ENCODE results near the gene RFPL4AL1. TPM values are rescaled to one million over a fixed set of nuclear protein-coding genes. Genes with fewer than 3 reads are reported as not detected.
A peak's percentile ranks its signal among the peaks of the same experiment; 100 is the strongest.

Gene RFPL4AL1
- total and polyA plus RNA-seq, 10 of the 15 experiments (the other 5 are each of a cell fraction or from before 2014, with no cell fraction given) = not detected

- in situ Hi-C loops (cut with MboI) (no loop called here), intact Hi-C loops (cut with micrococcal nuclease; ENCODE audit: unreplicated experiment) (no loop called here)
- ChIA-PET RAD21 (ENCODE audit: unreplicated experiment) (interaction anchor here (1.2 kb wide), 1 partner anchor 10 kb away, joined by 4 read pairs; no protein-coding TSS in a partner anchor), CTCF (no interaction called here), POLR2A (no interaction called here), SMC1A (ENCODE audit: uncharacterized antibody, unreplicated experiment) (no interaction called here)
- no peak overlapping the region for H2AFZ ChIP-seq (ENCODE audit: control insufficient read depth, low read depth, low read length)
- no TSS peak for BruUV-seq (replicated peaks)
- WGBS (ENCODE audit: insufficient coverage, insufficient replicate concordance, low lambda C conversion rate, missing lambda C conversion rate) = 0% methylated on average over 3 of the region's 3 CpGs
- no peak for TF ChIP-seq IRF4 (IDR thresholded peaks at IDR 0.05; ENCODE audit: low read depth, low read length)
- TF ChIP-seq MTA3 (IDR thresholded peaks at IDR 0.05; ENCODE audit: borderline replicate concordance, low read length) = no peak
- no peak for TF ChIP-seq BCL11A (IDR thresholded peaks at IDR 0.05; ENCODE audit: low read depth, low read length)
- TF ChIP-seq BMI1 (IDR thresholded peaks at IDR 0.05; ENCODE audit: borderline replicate concordance) = no peak
- TF ChIP-seq HDAC2 (IDR thresholded peaks at IDR 0.05) = no peak
- TF ChIP-seq SREBF2 (IDR thresholded peaks at IDR 0.05; ENCODE audit: low read length) = no peak
- TF ChIP-seq, protein P1, sequence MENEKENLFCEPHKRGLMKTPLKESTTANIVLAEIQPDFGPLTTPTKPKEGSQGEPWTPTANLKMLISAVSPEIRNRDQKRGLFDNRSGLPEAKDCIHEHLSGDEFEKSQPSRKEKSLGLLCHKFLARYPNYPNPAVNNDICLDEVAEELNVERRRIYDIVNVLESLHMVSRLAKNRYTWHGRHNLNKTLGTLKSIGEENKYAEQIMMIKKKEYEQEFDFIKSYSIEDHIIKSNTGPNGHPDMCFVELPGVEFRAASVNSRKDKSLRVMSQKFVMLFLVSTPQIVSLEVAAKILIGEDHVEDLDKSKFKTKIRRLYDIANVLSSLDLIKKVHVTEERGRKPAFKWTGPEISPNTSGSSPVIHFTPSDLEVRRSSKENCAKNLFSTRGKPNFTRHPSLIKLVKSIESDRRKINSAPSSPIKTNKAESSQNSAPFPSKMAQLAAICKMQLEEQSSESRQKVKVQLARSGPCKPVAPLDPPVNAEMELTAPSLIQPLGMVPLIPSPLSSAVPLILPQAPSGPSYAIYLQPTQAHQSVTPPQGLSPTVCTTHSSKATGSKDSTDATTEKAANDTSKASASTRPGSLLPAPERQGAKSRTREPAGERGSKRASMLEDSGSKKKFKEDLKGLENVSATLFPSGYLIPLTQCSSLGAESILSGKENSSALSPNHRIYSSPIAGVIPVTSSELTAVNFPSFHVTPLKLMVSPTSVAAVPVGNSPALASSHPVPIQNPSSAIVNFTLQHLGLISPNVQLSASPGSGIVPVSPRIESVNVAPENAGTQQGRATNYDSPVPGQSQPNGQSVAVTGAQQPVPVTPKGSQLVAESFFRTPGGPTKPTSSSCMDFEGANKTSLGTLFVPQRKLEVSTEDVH (IDR thresholded peaks at IDR 0.05; ENCODE audit: low read depth, partially characterized antibody) = no peak
- no peak for TF ChIP-seq RBBP5 (conservative IDR thresholded peaks at IDR 0.05)
- no peak for TF ChIP-seq E2F4 (IDR thresholded peaks at IDR 0.05; ENCODE audit: low read depth, low read length)
- no peak for TF ChIP-seq TARDBP (IDR thresholded peaks at IDR 0.05; ENCODE audit: borderline replicate concordance)
- TF ChIP-seq NFYA (IDR thresholded peaks at IDR 0.05; ENCODE audit: borderline replicate concordance, low read depth, low read length) = no peak
- no peak for TF ChIP-seq WRNIP1 (IDR thresholded peaks at IDR 0.05; ENCODE audit: borderline replicate concordance, low read depth, low read length)
- no peak for TF ChIP-seq MXI1 (IDR thresholded peaks at IDR 0.05; ENCODE audit: low read depth, low read length)
- H3K4me1 ChIP-seq (ENCODE audit: control insufficient read depth, insufficient read depth, low read length) = peaks cover 22% of the 10 kb centered on the region
- no peaks in the 10 kb centered on the region for H3K79me2 ChIP-seq (ENCODE audit: control insufficient read depth, insufficient read depth, low read length)
- ATAC-seq (no peak), DNase-seq (ENCODE audit: low read depth, low spot score) (no peak), FAIRE-seq (no peak)
- H3K4me3 ChIP-seq = no peak overlapping the region
- peak overlapping the region; percentile 48; the same call in 1 of the 2 replicates for H3K27ac ChIP-seq (ENCODE audit: control insufficient read depth, insufficient read depth)
- no peaks in the 10 kb centered on the region for H3K27me3 ChIP-seq (replicated peaks in 1 of 2; ENCODE audit: control insufficient read depth in 2 of 2, insufficient read depth in 2 of 2, low read length in 1 of 2)
- H3K9ac ChIP-seq (ENCODE audit: control insufficient read depth, insufficient read depth, low read length) = no peak overlapping the region
- H3K9me3 ChIP-seq (replicated peaks; ENCODE audit: control insufficient read depth, insufficient read depth, low read length) = no peaks in the 10 kb centered on the region
- no peaks in the 10 kb centered on the region for H4K20me1 ChIP-seq (ENCODE audit: control insufficient read depth, insufficient read depth)
- H3K36me3 ChIP-seq (ENCODE audit: control insufficient read depth in 2 of 2, insufficient read depth in 2 of 2, low read length in 1 of 2) = no peaks in the 10 kb centered on the region
- H3K4me2 ChIP-seq (ENCODE audit: control insufficient read depth, insufficient read depth) = peak overlapping the region; percentile 89
Observed at GRCh38 chr19:55820037-55820436, 51.1 kb downstream of the RFPL4AL1 start.

Other genes with a start within 250 kb of the RFPL4AL1 start
Only the 7 nearest of the 19 such genes appear.
- gene CCDC106, start 120.9 kb upstream of the RFPL4AL1 start, total RNA-seq (2014; rRNA removed) = 19.2 and 22.5 TPM in 2 replicates
- 11.9 and 12.7 TPM in 2 replicates for gene CCDC106, start 120.9 kb upstream of the RFPL4AL1 start, total RNA-seq (2014; rRNA removed; fragmentation: Illumina TruSeq; extraction: Trizol)
- 33.1 and 34.2 TPM in 2 replicates for gene CCDC106, start 120.9 kb upstream of the RFPL4AL1 start, total RNA-seq (2021)
- 7.8 and 16.4 TPM in 2 replicates for gene CCDC106, start 120.9 kb upstream of the RFPL4AL1 start, polyA plus RNA-seq (2011; rRNA removed)
- gene CCDC106, start 120.9 kb upstream of the RFPL4AL1 start, polyA plus RNA-seq (2014; fragmentation: Illumina TruSeq; extraction: Trizol) = 7.7 and 19.2 TPM in 2 replicates
- gene CCDC106, start 120.9 kb upstream of the RFPL4AL1 start, polyA plus RNA-seq (2014; fragmentation: Nextera tagmentation; extraction: Ambion mirVana) = under 1 TPM; 0.04 to 0.14 TPM
- gene CCDC106, start 120.9 kb upstream of the RFPL4AL1 start, polyA plus RNA-seq (2014; rRNA removed) = 35.9 and 39.9 TPM in 2 replicates
- gene CCDC106, start 120.9 kb upstream of the RFPL4AL1 start, polyA plus RNA-seq (2016; fragmentation: Nextera tagmentation; extraction: Ambion mirVana) = 10 to 100 TPM; 20.4 to 25.7 TPM
- 204 and 228 TPM in 2 replicates for gene U2AF2, start 114.1 kb upstream of the RFPL4AL1 start, total RNA-seq (2014; rRNA removed)
- gene U2AF2, start 114.1 kb upstream of the RFPL4AL1 start, total RNA-seq (2014; rRNA removed; fragmentation: Illumina TruSeq; extraction: Trizol) = 112 and 121 TPM in 2 replicates
- 308 and 338 TPM in 2 replicates for gene U2AF2, start 114.1 kb upstream of the RFPL4AL1 start, total RNA-seq (2021)
- 54.9 and 140 TPM in 2 replicates for gene U2AF2, start 114.1 kb upstream of the RFPL4AL1 start, polyA plus RNA-seq (2011; rRNA removed)
- gene U2AF2, start 114.1 kb upstream of the RFPL4AL1 start, polyA plus RNA-seq (2014; fragmentation: Illumina TruSeq; extraction: Trizol) = 50.9 and 141 TPM in 2 replicates
- 1 to 10 TPM; 3.0 to 8.3 TPM for gene U2AF2, start 114.1 kb upstream of the RFPL4AL1 start, polyA plus RNA-seq (2014; fragmentation: Nextera tagmentation; extraction: Ambion mirVana)
- 284 and 360 TPM in 2 replicates for gene U2AF2, start 114.1 kb upstream of the RFPL4AL1 start, polyA plus RNA-seq (2014; rRNA removed)
- 10 to 100 TPM; 46.2 to 48.9 TPM for gene U2AF2, start 114.1 kb upstream of the RFPL4AL1 start, polyA plus RNA-seq (2016; fragmentation: Nextera tagmentation; extraction: Ambion mirVana)
- gene EPN1, start 93.9 kb upstream of the RFPL4AL1 start, total RNA-seq (2014; rRNA removed) = 7.7 and 12.0 TPM in 2 replicates
- 4.7 and 6.2 TPM in 2 replicates for gene EPN1, start 93.9 kb upstream of the RFPL4AL1 start, total RNA-seq (2014; rRNA removed; fragmentation: Illumina TruSeq; extraction: Trizol)
- 79.8 and 88.5 TPM in 2 replicates for gene EPN1, start 93.9 kb upstream of the RFPL4AL1 start, total RNA-seq (2021)
- 3.4 and 9.3 TPM in 2 replicates for gene EPN1, start 93.9 kb upstream of the RFPL4AL1 start, polyA plus RNA-seq (2011; rRNA removed)
- gene EPN1, start 93.9 kb upstream of the RFPL4AL1 start, polyA plus RNA-seq (2014; fragmentation: Illumina TruSeq; extraction: Trizol) = 2.0 and 6.8 TPM in 2 replicates
- under 1 TPM; 0.11 to 0.16 TPM for gene EPN1, start 93.9 kb upstream of the RFPL4AL1 start, polyA plus RNA-seq (2014; fragmentation: Nextera tagmentation; extraction: Ambion mirVana)
- gene EPN1, start 93.9 kb upstream of the RFPL4AL1 start, polyA plus RNA-seq (2014; rRNA removed) = 36.9 and 47.0 TPM in 2 replicates
- 10 to 100 TPM; 21.8 to 22.1 TPM for gene EPN1, start 93.9 kb upstream of the RFPL4AL1 start, polyA plus RNA-seq (2016; fragmentation: Nextera tagmentation; extraction: Ambion mirVana)
- gene NLRP9, start 30.7 kb upstream of the RFPL4AL1 start, total RNA-seq (2014; rRNA removed) = not detected in 2 replicates
- gene NLRP9, start 30.7 kb upstream of the RFPL4AL1 start, total RNA-seq (2014; rRNA removed; fragmentation: Illumina TruSeq; extraction: Trizol) = not detected in 2 replicates
- gene NLRP9, start 30.7 kb upstream of the RFPL4AL1 start, total RNA-seq (2021) = not detected in 2 replicates
- not detected in 2 replicates for gene NLRP9, start 30.7 kb upstream of the RFPL4AL1 start, polyA plus RNA-seq (2011; rRNA removed)
- not detected in 2 replicates for gene NLRP9, start 30.7 kb upstream of the RFPL4AL1 start, polyA plus RNA-seq (2014; fragmentation: Illumina TruSeq; extraction: Trizol)
- gene NLRP9, start 30.7 kb upstream of the RFPL4AL1 start, polyA plus RNA-seq (2014; fragmentation: Nextera tagmentation; extraction: Ambion mirVana) = not detected
- 0.01 TPM in 1 of 2 replicates, not detected in the other for gene NLRP9, start 30.7 kb upstream of the RFPL4AL1 start, polyA plus RNA-seq (2014; rRNA removed)
- gene NLRP9, start 30.7 kb upstream of the RFPL4AL1 start, polyA plus RNA-seq (2016; fragmentation: Nextera tagmentation; extraction: Ambion mirVana) = not detected
- 0.22 TPM in 1 of 2 replicates, not detected in the other for gene RFPL4A, start 10.0 kb upstream of the RFPL4AL1 start, total RNA-seq (2014; rRNA removed)
- not detected in 2 replicates for gene RFPL4A, start 10.0 kb upstream of the RFPL4AL1 start, total RNA-seq (2014; rRNA removed; fragmentation: Illumina TruSeq; extraction: Trizol)
- not detected in 2 replicates for gene RFPL4A, start 10.0 kb upstream of the RFPL4AL1 start, total RNA-seq (2021)
- gene RFPL4A, start 10.0 kb upstream of the RFPL4AL1 start, polyA plus RNA-seq (2011; rRNA removed) = 0.19 TPM in 1 of 2 replicates, not detected in the other
- not detected in 2 replicates for gene RFPL4A, start 10.0 kb upstream of the RFPL4AL1 start, polyA plus RNA-seq (2014; fragmentation: Illumina TruSeq; extraction: Trizol)
- under 1 TPM in 1 of 2 experiments, not detected in 1; 0.18 TPM for gene RFPL4A, start 10.0 kb upstream of the RFPL4AL1 start, polyA plus RNA-seq (2014; fragmentation: Nextera tagmentation; extraction: Ambion mirVana)
- gene RFPL4A, start 10.0 kb upstream of the RFPL4AL1 start, polyA plus RNA-seq (2014; rRNA removed) = not detected in 2 replicates
- gene RFPL4A, start 10.0 kb upstream of the RFPL4AL1 start, polyA plus RNA-seq (2016; fragmentation: Nextera tagmentation; extraction: Ambion mirVana) = not detected
- 0.05 TPM in 1 of 2 replicates, not detected in the other for gene NLRP11, start 62.9 kb downstream of the RFPL4AL1 start, total RNA-seq (2014; rRNA removed)
- 0.05 TPM in 1 of 2 replicates, not detected in the other for gene NLRP11, start 62.9 kb downstream of the RFPL4AL1 start, total RNA-seq (2014; rRNA removed; fragmentation: Illumina TruSeq; extraction: Trizol)
- gene NLRP11, start 62.9 kb downstream of the RFPL4AL1 start, total RNA-seq (2021) = 0.05 TPM in 1 of 2 replicates, not detected in the other
- 16.2 and 18.1 TPM in 2 replicates for gene NLRP11, start 62.9 kb downstream of the RFPL4AL1 start, polyA plus RNA-seq (2011; rRNA removed)
- gene NLRP11, start 62.9 kb downstream of the RFPL4AL1 start, polyA plus RNA-seq (2014; fragmentation: Illumina TruSeq; extraction: Trizol) = 0.06 TPM in 2 replicates
- under 1 TPM; 0.02 to 0.13 TPM for gene NLRP11, start 62.9 kb downstream of the RFPL4AL1 start, polyA plus RNA-seq (2014; fragmentation: Nextera tagmentation; extraction: Ambion mirVana)
- gene NLRP11, start 62.9 kb downstream of the RFPL4AL1 start, polyA plus RNA-seq (2014; rRNA removed) = not detected in 2 replicates
- under 1 TPM in 1 of 2 experiments, not detected in 1; 0.09 TPM for gene NLRP11, start 62.9 kb downstream of the RFPL4AL1 start, polyA plus RNA-seq (2016; fragmentation: Nextera tagmentation; extraction: Ambion mirVana)
- 0.05 TPM in 1 of 2 replicates, not detected in the other for gene NLRP4, start 67.4 kb downstream of the RFPL4AL1 start, total RNA-seq (2014; rRNA removed)
- 0.09 TPM in 1 of 2 replicates, not detected in the other for gene NLRP4, start 67.4 kb downstream of the RFPL4AL1 start, total RNA-seq (2014; rRNA removed; fragmentation: Illumina TruSeq; extraction: Trizol)
- not detected in 2 replicates for gene NLRP4, start 67.4 kb downstream of the RFPL4AL1 start, total RNA-seq (2021)
- gene NLRP4, start 67.4 kb downstream of the RFPL4AL1 start, polyA plus RNA-seq (2011; rRNA removed) = 9.6 and 9.8 TPM in 2 replicates
- gene NLRP4, start 67.4 kb downstream of the RFPL4AL1 start, polyA plus RNA-seq (2014; fragmentation: Illumina TruSeq; extraction: Trizol) = 0.07 TPM in 1 of 2 replicates, not detected in the other
- gene NLRP4, start 67.4 kb downstream of the RFPL4AL1 start, polyA plus RNA-seq (2014; fragmentation: Nextera tagmentation; extraction: Ambion mirVana) = under 1 TPM in 1 of 2 experiments, not detected in 1; 0.11 TPM
- gene NLRP4, start 67.4 kb downstream of the RFPL4AL1 start, polyA plus RNA-seq (2014; rRNA removed) = 0.03 and 0.47 TPM in 2 replicates
- not detected for gene NLRP4, start 67.4 kb downstream of the RFPL4AL1 start, polyA plus RNA-seq (2016; fragmentation: Nextera tagmentation; extraction: Ambion mirVana)

Data from GM12878 (cell line).